HEK293 (cell line): ENCODE results near the gene SCGB1D2.

Experiments used
- CTCF ChIA-PET: fragments of 350-600 bp; formaldehyde crosslinking; extraction: SDS; loops from one replicate; lab custom pipeline; 2021; ENCODE audit warnings: antibody characterized with exemption; lab: Yijun Ruan, JAX
- POLR2A ChIA-PET: fragments of 300-600 bp; formaldehyde crosslinking; extraction: SDS; loops from one replicate; lab custom pipeline; 2020; ENCODE audit warnings: antibody characterized with exemption, inconsistent platforms; lab: Yijun Ruan, JAX
- H3K27ac ChIP-seq: fragments of 200-500 bp; sonication (Bioruptor generic); 2 replicates; pipeline ENCODE4 v1.5.1; 2014; ENCODE audit warnings: low read depth, low read length, control low read depth, inconsistent platforms; ENCODE audit errors: extremely low read depth
- H3K36me3 ChIP-seq, 2 experiments: fragments of 200-500 bp in 1 of 2; sonication (Bioruptor generic) in 1 of 2; 1 replicate in 1 of 2; 2 replicates in 1 of 2; pipeline ENCODE4 v1.5.1; 2014 to 2017; ENCODE audit warnings: inconsistent platforms in 2 of 2, low read length in 2 of 2; ENCODE audit not compliant: control insufficient read depth in 2 of 2, insufficient read depth in 1 of 2
- H3K4me1 ChIP-seq: fragments of 200-500 bp; sonication (Bioruptor generic); 2 replicates; pipeline ENCODE4 v1.5.1; 2014; ENCODE audit warnings: mild to moderate bottlenecking, low read length, inconsistent platforms; ENCODE audit not compliant: control insufficient read depth, insufficient read depth
- H3K4me3 ChIP-seq: 2 replicates; pipeline ENCODE4 v1.5.1; 2011; ENCODE audit warnings: low read depth, mild to moderate bottlenecking, control low read depth, low read length, moderate library complexity
- H3K9me3 ChIP-seq: fragments of 200-500 bp; sonication (Bioruptor generic); 2 replicates; pipeline ENCODE4 v1.5.1; 2014; ENCODE audit warnings: low read depth, low read length, inconsistent platforms; ENCODE audit not compliant: control insufficient read depth, insufficient read depth
- BCL6B ChIP-seq: fragments of 450-650 bp; formaldehyde crosslinking; IDR thresholded peaks from 2 replicates; pipeline ENCODE4 v1.5.1; 2017; ENCODE audit warnings: missing biosample characterization, missing genetic modification characterization
- EGR2 ChIP-seq: fragments of 450-650 bp; formaldehyde crosslinking; IDR thresholded peaks from 2 replicates; pipeline ENCODE4 v1.5.1; 2016; ENCODE audit warnings: low read depth, missing biosample characterization, missing genetic modification characterization
- PATZ1 ChIP-seq: fragments of 450-650 bp; formaldehyde crosslinking; IDR thresholded peaks from 2 replicates; pipeline ENCODE4 v1.5.1; 2016; ENCODE audit warnings: missing biosample characterization, missing genetic modification characterization
- SETDB1 ChIP-seq: IDR thresholded peaks from one replicate; pipeline ENCODE4 v1.6.1; 2017; ENCODE audit warnings: mild to moderate bottlenecking, low read length, moderate library complexity, mixed read lengths; ENCODE audit not compliant: insufficient read length
- SP7 ChIP-seq: fragments of 450-650 bp; formaldehyde crosslinking; IDR thresholded peaks from 2 replicates; pipeline ENCODE4 v1.5.1; 2016; ENCODE audit warnings: missing biosample characterization, missing genetic modification characterization
- TRIM28 ChIP-seq: IDR thresholded peaks from 2 replicates; pipeline ENCODE4 v1.6.1; 2011; ENCODE audit warnings: low read length, control low read depth, borderline replicate concordance
- ZBTB21 ChIP-seq: fragments of 450-650 bp; formaldehyde crosslinking; IDR thresholded peaks from 2 replicates; pipeline ENCODE4 v1.5.1; 2017; ENCODE audit warnings: missing biosample characterization, missing genetic modification characterization
- ZBTB48 ChIP-seq: fragments of 450-650 bp; formaldehyde crosslinking; IDR thresholded peaks from 2 replicates; pipeline ENCODE4 v1.5.1; 2016; ENCODE audit warnings: missing biosample characterization, missing genetic modification characterization
- ZNF132 ChIP-seq: fragments of 450-650 bp; formaldehyde crosslinking; IDR thresholded peaks from 2 replicates; pipeline ENCODE4 v1.5.1; 2017; ENCODE audit warnings: missing biosample characterization, missing genetic modification characterization, borderline replicate concordance
- ZNF140 ChIP-seq: fragments of 450-650 bp; formaldehyde crosslinking; IDR thresholded peaks from 2 replicates; pipeline ENCODE4 v1.5.1; 2016; ENCODE audit warnings: missing biosample characterization, missing genetic modification characterization
- ZNF2 ChIP-seq: fragments of 450-650 bp; formaldehyde crosslinking; IDR thresholded peaks from 2 replicates; pipeline ENCODE4 v1.5.1; 2016; ENCODE audit warnings: missing biosample characterization, missing genetic modification characterization
- ZNF366 ChIP-seq: fragments of 450-650 bp; formaldehyde crosslinking; conservative IDR thresholded peaks from 2 replicates; pipeline ENCODE4 v1.5.1; 2016; ENCODE audit warnings: missing biosample characterization, missing genetic modification characterization
- ZNF561 ChIP-seq: fragments of 450-650 bp; IDR thresholded peaks from 2 replicates; pipeline ENCODE4 v1.5.1; 2018; ENCODE audit warnings: missing biosample characterization, missing genetic modification characterization, borderline replicate concordance
- ZNF571 ChIP-seq: fragments of 450-650 bp; formaldehyde crosslinking; IDR thresholded peaks from 2 replicates; pipeline ENCODE4 v1.5.0; 2017; ENCODE audit warnings: missing biosample characterization, missing genetic modification characterization
- ZXDB ChIP-seq: fragments of 450-650 bp; formaldehyde crosslinking; IDR thresholded peaks from 2 replicates; pipeline ENCODE4 v1.5.1; 2016; ENCODE audit warnings: missing biosample characterization, missing genetic modification characterization
- TF ChIP-seq, protein P1 (sequence below): fragments of 450-650 bp; formaldehyde crosslinking; IDR thresholded peaks from 2 replicates; pipeline ENCODE4 v1.5.1; 2017; ENCODE audit warnings: missing biosample characterization, missing genetic modification characterization
- TF ChIP-seq, protein P2 (sequence below): fragments of 450-650 bp; formaldehyde crosslinking; conservative IDR thresholded peaks from 2 replicates; pipeline ENCODE4 v1.5.1; 2016; ENCODE audit warnings: low read depth, missing biosample characterization, missing genetic modification characterization

SCGB1D2 gene

DNA sequence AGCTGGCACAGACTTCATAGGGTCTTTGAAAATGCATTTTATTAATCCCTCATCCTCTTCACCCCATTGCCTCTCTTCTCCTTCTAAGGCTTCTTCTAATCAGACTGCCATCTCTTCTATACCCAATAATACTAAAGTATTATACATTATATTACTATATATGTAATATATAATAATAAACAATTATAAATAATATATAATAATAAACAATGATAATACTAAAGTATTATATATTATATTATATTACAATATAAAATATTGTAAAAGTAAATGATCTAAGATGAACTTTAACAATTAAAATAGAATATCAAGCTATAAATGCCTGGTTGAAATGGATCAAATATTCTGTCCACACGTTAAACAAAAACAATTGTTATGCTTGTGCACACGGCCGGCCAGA, 20.5 kb upstream of the SCGB1D2 start:
- no peaks in the 10 kb centered on the region for H3K9me3 ChIP-seq
- TF ChIP-seq ZNF140 (no peak), SP7 (no peak), BCL6B (tag by site-specific recombination) (no peak), ZNF132 (tag by site-specific recombination) (no peak), ZNF571 (tag by site-specific recombination) (no peak), ZBTB21 (tag by site-specific recombination) (no peak), EGR2 (tag by site-specific recombination) (no peak), PATZ1 (tag by site-specific recombination) (no peak)
- TF ChIP-seq, protein P1, sequence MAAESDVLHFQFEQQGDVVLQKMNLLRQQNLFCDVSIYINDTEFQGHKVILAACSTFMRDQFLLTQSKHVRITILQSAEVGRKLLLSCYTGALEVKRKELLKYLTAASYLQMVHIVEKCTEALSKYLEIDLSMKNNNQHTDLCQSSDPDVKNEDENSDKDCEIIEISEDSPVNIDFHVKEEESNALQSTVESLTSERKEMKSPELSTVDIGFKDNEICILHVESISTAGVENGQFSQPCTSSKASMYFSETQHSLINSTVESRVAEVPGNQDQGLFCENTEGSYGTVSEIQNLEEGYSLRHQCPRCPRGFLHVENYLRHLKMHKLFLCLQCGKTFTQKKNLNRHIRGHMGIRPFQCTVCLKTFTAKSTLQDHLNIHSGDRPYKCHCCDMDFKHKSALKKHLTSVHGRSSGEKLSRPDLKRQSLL (tag by site-specific recombination), result no peak
- TF ChIP-seq, protein P2, sequence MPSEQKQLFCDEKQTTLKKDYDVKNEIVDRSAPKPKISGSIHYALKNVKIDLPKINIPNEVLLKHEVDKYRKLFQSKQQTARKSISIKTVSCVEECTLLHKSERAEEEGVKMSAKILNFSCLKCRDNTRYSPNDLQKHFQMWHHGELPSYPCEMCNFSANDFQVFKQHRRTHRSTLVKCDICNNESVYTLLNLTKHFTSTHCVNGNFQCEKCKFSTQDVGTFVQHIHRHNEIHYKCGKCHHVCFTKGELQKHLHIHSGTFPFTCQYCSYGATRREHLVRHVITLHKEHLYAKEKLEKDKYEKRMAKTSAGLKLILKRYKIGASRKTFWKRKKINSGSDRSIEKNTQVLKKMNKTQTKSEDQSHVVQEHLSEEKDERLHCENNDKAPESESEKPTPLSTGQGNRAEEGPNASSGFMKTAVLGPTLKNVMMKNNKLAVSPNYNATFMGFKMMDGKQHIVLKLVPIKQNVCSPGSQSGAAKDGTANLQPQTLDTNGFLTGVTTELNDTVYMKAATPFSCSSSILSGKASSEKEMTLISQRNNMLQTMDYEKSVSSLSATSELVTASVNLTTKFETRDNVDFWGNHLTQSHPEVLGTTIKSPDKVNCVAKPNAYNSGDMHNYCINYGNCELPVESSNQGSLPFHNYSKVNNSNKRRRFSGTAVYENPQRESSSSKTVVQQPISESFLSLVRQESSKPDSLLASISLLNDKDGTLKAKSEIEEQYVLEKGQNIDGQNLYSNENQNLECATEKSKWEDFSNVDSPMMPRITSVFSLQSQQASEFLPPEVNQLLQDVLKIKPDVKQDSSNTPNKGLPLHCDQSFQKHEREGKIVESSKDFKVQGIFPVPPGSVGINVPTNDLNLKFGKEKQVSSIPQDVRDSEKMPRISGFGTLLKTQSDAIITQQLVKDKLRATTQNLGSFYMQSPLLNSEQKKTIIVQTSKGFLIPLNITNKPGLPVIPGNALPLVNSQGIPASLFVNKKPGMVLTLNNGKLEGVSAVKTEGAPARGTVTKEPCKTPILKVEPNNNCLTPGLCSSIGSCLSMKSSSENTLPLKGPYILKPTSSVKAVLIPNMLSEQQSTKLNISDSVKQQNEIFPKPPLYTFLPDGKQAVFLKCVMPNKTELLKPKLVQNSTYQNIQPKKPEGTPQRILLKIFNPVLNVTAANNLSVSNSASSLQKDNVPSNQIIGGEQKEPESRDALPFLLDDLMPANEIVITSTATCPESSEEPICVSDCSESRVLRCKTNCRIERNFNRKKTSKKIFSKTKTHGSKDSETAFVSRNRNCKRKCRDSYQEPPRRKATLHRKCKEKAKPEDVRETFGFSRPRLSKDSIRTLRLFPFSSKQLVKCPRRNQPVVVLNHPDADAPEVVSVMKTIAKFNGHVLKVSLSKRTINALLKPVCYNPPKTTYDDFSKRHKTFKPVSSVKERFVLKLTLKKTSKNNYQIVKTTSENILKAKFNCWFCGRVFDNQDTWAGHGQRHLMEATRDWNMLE (tag by site-specific recombination), result no peak
- H3K4me3 ChIP-seq, result no peak overlapping the region
- POLR2A ChIA-PET, result no interaction called here
- H3K36me3 ChIP-seq, result no peaks in the 10 kb centered on the region
- H3K4me1 ChIP-seq, result no peaks in the 10 kb centered on the region
- H3K27ac ChIP-seq, result no peak overlapping the region
- CTCF ChIA-PET, result interaction anchor here (0.5 to 2.1 kb wide), 2 partner anchors 12 to 89 kb away, joined by 4 to 8 read pairs; no protein-coding TSS in a partner anchor

DNA sequence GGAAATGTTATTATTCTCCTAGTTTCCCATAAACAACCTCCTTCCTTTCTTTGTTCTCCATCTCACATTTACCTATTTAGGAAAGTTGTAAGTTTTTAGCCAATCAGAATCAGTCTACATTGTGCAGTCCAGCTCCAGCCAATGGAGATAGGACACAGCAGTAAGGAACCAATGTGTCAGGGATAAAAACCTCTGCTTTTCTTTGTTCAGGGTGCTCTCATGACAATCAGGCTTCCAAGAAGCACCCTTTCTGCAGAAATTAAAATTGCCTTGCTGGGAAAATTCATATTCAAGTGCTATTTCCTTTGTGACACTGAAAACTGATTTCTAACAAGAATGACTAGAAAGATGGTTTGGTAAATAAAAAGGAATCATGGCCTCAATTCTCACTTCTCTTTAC, 18.9 kb upstream of the SCGB1D2 start:
- no peaks in the 10 kb centered on the region for H3K4me1 ChIP-seq
- no peak overlapping the region for H3K4me3 ChIP-seq
- H3K36me3 ChIP-seq, result no peaks in the 10 kb centered on the region
- no peak overlapping the region for H3K27ac ChIP-seq
- TF ChIP-seq TRIM28, result peak; percentile 97; the same call in 1 of the 2 replicates
- no peak for TF ChIP-seq ZXDB (tag by site-specific recombination)
- TF ChIP-seq ZBTB48 (tag by site-specific recombination), result no peak
- TF ChIP-seq ZNF2, result no peak
- TF ChIP-seq ZNF561, result peak; percentile 78; the same call in 1 of the 2 replicates
- TF ChIP-seq ZNF366 (tag by site-specific recombination), result 0 out of 2 replicates have a peak, but pooled peaks have one; percentile 19
- TF ChIP-seq SETDB1, result peak; percentile 100
- POLR2A ChIA-PET, result no interaction called here
- CTCF ChIA-PET, result interaction anchor here (2.1 kb wide), 1 partner anchor 88 kb away, joined by 8 read pairs; no protein-coding TSS in a partner anchor
- no peaks in the 10 kb centered on the region for H3K9me3 ChIP-seq
